Measurements from ENCODE around the gene DNAH17. TPM values are rescaled to one million over a fixed set of nuclear protein-coding genes. Genes with fewer than 3 reads are reported as not detected.

Gene DNAH17
- polyA plus RNA-seq, 1 experiment, result not detected

DNA sequence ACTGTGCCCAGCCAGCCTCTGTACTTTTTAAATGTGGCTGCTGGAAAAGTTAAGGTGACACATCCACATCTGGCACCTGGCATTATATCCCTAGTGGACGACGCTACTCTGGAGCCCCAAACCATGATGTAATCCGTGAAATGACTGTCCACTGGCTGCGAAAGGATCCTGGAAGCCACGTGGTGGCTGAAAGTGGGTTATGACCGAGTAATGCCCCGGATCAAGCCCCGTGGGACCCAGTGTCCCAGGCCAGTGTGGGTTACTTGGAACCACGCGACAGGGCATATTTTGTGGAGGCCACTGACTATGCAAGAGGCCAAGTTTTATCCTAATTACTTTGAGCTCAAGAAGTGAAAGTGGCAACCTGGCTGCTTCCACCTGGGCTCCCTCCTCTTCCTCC lies 119.1 kb downstream of the DNAH17 start:
- H3K4me3 ChIP-seq (ENCODE audit: low read depth, low read length), result no peak overlapping the region
- no peak for DNase-seq (ENCODE audit: low read depth)
- POLR2A ChIA-PET, result no interaction called here

GRCh38 chr17:78454346-78454745 lies 122.8 kb downstream of the DNAH17 start:
- H3K36me3 ChIP-seq (ENCODE audit: control insufficient read depth, insufficient read depth, low read length), result no peaks in the 10 kb centered on the region
- TF ChIP-seq, protein P1, sequence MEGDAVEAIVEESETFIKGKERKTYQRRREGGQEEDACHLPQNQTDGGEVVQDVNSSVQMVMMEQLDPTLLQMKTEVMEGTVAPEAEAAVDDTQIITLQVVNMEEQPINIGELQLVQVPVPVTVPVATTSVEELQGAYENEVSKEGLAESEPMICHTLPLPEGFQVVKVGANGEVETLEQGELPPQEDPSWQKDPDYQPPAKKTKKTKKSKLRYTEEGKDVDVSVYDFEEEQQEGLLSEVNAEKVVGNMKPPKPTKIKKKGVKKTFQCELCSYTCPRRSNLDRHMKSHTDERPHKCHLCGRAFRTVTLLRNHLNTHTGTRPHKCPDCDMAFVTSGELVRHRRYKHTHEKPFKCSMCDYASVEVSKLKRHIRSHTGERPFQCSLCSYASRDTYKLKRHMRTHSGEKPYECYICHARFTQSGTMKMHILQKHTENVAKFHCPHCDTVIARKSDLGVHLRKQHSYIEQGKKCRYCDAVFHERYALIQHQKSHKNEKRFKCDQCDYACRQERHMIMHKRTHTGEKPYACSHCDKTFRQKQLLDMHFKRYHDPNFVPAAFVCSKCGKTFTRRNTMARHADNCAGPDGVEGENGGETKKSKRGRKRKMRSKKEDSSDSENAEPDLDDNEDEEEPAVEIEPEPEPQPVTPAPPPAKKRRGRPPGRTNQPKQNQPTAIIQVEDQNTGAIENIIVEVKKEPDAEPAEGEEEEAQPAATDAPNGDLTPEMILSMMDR (IDR thresholded peaks at IDR 0.05; ENCODE audit: insufficient read depth, low read depth, low read length), result no peak
- CTCF ChIA-PET, result no interaction called here
- no peaks in the 10 kb centered on the region for H3K27me3 ChIP-seq (ENCODE audit: control insufficient read depth, insufficient read depth, low read length)
- no peak overlapping the region for H3K4me3 ChIP-seq (ENCODE audit: low read depth, low read length)
- POLR2A ChIA-PET, result interaction anchor here (0.6 kb wide), 1 partner anchor 95 kb away, joined by 5 read pairs; the partner anchor contains the start of gene SOCS3
- DNase-seq (ENCODE audit: low read depth), result no peak

More for the DNA sequence above, 119.1 kb downstream of the DNAH17 start:
- CTCF ChIA-PET, result no interaction called here
- H3K36me3 ChIP-seq (ENCODE audit: control insufficient read depth, insufficient read depth, low read length), result no peaks in the 10 kb centered on the region
- H3K27me3 ChIP-seq (ENCODE audit: control insufficient read depth, insufficient read depth, low read length), result no peaks in the 10 kb centered on the region
- TF ChIP-seq, protein P1 (IDR thresholded peaks at IDR 0.05; ENCODE audit: insufficient read depth, low read depth, low read length), result no peak

DNA sequence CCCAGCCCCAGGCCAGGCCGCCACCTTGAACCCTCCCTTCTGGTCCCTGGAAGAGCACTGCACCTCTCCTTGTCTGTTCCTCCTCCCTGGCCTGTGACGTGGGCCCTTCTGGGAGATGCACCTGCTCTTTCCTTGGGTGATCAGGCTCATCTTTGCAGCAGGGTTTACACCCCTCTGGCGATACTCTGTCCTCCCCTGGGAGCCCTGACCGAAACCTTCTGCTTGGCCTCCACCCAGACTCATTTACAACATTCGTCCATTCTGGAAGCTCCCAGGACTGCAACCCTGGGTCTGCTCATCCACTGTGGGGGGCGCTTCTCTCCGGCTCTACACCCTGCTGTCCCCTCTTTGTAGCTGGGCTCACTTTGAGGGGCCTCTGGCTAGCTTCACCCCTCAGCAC lies 125.4 kb downstream of the DNAH17 start:
- TF ChIP-seq, protein P1 (IDR thresholded peaks at IDR 0.05; ENCODE audit: insufficient read depth, low read depth, low read length), result no peak
- POLR2A ChIA-PET, result no interaction called here
- Histone ChIP-seq H3K27me3 (ENCODE audit: control insufficient read depth, insufficient read depth, low read length) (no peaks in the 10 kb centered on the region), H3K36me3 (ENCODE audit: control insufficient read depth, insufficient read depth, low read length) (no peaks in the 10 kb centered on the region), H3K4me3 (ENCODE audit: low read depth, low read length) (no peak overlapping the region)
- CTCF ChIA-PET, result interaction anchor here (0.6 kb wide), 1 partner anchor 636 kb away, joined by 3 read pairs; no protein-coding TSS in a partner anchor
- no peak for DNase-seq (ENCODE audit: low read depth)

DNA sequence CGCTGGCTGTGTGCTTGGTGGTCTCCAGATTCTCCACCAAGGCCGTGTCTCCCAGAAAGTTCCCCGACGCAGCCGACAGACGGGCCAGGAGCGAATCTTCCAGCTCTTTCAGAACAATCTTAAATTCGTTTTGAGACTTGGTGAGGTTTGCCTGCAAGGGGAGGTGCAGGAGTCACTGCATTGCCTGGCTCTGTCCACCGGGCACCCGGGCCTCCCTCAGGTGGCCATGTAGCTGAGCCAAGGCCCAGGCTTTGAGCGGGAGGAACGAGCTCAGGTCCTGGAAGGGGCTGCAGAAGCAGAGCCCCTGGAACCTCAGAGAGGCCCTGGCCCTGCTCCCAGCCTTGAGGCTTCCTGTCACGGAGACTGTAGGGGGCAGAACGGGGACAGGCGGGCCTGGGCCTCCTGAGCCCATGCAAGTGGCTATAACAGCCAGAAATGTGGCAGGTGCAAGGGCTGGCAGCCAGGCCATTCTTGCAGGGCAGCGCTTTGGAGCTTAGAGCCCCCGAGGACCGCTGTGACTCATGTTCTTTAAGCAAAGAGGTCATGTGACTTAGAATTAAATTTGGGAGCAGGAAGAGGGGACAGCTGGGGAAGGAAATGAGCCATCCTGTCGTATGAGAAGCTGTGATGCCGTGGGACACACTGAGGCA lies 126.4 kb downstream of the DNAH17 start:
- CTCF ChIA-PET, result no interaction called here
- no peak overlapping the region for H3K4me3 ChIP-seq (ENCODE audit: low read depth, low read length)
- DNase-seq (ENCODE audit: low read depth), result no peak
- TF ChIP-seq, protein P1 (IDR thresholded peaks at IDR 0.05; ENCODE audit: insufficient read depth, low read depth, low read length), result no peak
- POLR2A ChIA-PET, result no interaction called here
- no peaks in the 10 kb centered on the region for H3K27me3 ChIP-seq (ENCODE audit: control insufficient read depth, insufficient read depth, low read length)
- H3K36me3 ChIP-seq (ENCODE audit: control insufficient read depth, insufficient read depth, low read length), result no peaks in the 10 kb centered on the region

- TF ChIP-seq, protein P1 (IDR thresholded peaks at IDR 0.05; ENCODE audit: insufficient read depth, low read depth, low read length), result no peak
- no peaks in the 10 kb centered on the region for H3K27me3 ChIP-seq (ENCODE audit: control insufficient read depth, insufficient read depth, low read length)
- no peak overlapping the region for H3K4me3 ChIP-seq (ENCODE audit: low read depth, low read length)
- DNase-seq (ENCODE audit: low read depth), result no peak
- POLR2A ChIA-PET, result no interaction called here
- no peaks in the 10 kb centered on the region for H3K36me3 ChIP-seq (ENCODE audit: control insufficient read depth, insufficient read depth, low read length)
- CTCF ChIA-PET, result no interaction called here
Observed at GRCh38 chr17:78449983-78450595, 127.1 kb downstream of the DNAH17 start.
